Transverse colon (tissue), 4 donors: ENCODE results near the gene ZFP57.

Experiments
- EP300 ChIP-seq: sonication (generic); formaldehyde crosslinking; IDR thresholded peaks from one replicate; pipeline ENCODE4 v1.6.1; 2017; ENCODE audit warnings: antibody characterized with exemption, low read depth
- POLR2A ChIP-seq: fragments of 450-650 bp; IDR thresholded peaks from one replicate; pipeline ENCODE4 v1.6.1; 2016; ENCODE audit warnings: antibody characterized with exemption, mild to moderate bottlenecking, moderate library complexity
- POLR2AphosphoS5 ChIP-seq, 3 donors: sonication (generic); formaldehyde crosslinking; IDR thresholded peaks; one replicate each; pipeline ENCODE4 v1.6.1; 2016; ENCODE audit warnings: antibody characterized with exemption in 3 of 3
- TF ChIP-seq, protein P1 (sequence below), 5 experiments: fragments of 200-600 bp in 3 of 5; fragments of 450-650 bp in 2 of 5; sonication (generic) in 3 of 5; IDR thresholded peaks; 1 replicate in 2 of 5; 2 replicates in 3 of 5; pipeline ENCODE4 v1.5.1; 2016 to 2017; ENCODE audit warnings: antibody characterized with exemption in 5 of 5, inconsistent platforms in 3 of 5, mild to moderate bottlenecking in 2 of 5, moderate library complexity in 1 of 5

DNA sequence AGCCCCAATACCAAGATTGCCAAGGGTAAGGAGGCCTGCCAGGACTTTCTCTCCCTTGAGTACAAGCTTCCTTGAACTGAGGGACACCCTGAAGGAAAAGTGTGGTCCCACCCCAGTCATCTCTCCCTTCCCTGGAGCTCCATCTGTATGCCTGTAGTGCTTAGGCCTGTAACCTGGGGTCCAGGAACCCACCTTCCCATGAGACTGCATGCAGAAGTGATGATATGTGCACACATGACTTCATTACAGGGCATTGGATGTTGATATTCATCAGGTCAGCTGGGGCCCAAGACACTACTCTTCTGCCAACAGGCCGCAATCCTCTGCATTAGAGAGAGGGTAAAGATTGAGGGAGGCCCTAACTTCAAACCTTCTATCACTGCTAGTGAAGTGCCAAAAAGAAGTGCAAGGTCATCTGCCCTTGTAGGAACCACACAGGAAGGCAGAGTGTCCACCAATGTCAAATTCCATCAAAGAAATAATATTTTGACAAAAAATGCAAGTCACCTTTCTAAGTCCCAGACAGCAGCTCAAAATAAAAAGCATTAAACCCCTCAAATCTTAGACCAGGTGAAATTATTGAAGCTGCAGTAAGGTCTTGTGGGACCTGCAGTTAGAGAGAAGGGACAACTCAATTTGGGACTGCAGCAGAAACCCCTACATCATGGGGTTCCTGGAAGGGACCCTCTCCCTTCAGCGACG, 47.4 kb upstream of the ZFP57 start:
- TF ChIP-seq, protein P1, sequence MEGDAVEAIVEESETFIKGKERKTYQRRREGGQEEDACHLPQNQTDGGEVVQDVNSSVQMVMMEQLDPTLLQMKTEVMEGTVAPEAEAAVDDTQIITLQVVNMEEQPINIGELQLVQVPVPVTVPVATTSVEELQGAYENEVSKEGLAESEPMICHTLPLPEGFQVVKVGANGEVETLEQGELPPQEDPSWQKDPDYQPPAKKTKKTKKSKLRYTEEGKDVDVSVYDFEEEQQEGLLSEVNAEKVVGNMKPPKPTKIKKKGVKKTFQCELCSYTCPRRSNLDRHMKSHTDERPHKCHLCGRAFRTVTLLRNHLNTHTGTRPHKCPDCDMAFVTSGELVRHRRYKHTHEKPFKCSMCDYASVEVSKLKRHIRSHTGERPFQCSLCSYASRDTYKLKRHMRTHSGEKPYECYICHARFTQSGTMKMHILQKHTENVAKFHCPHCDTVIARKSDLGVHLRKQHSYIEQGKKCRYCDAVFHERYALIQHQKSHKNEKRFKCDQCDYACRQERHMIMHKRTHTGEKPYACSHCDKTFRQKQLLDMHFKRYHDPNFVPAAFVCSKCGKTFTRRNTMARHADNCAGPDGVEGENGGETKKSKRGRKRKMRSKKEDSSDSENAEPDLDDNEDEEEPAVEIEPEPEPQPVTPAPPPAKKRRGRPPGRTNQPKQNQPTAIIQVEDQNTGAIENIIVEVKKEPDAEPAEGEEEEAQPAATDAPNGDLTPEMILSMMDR (IDR thresholded peaks at IDR 0.05): no peak
- TF ChIP-seq EP300: no peak
- no peak for TF ChIP-seq POLR2A
- TF ChIP-seq POLR2AphosphoS5 (IDR thresholded peaks at IDR 0.05): no peak
